Lung (tissue), 12 donors: ENCODE data around the gene CCDC181. TPM values are rescaled to one million over a fixed set of nuclear protein-coding genes. Genes with fewer than 3 reads are reported as not detected.

Experiments
- ATAC-seq: fragments of 200-7000 bp; cut with Tn5 transposase; one replicate; pipeline ENCODE4 v1.9.1; 2020; ENCODE audit warnings: moderate number of reproducible peaks; ENCODE audit not compliant: insufficient read depth, low FRiP score
- DNase-seq, 3 donors: peaks; one replicate each; pipeline ENCODE4 v3.0.0-alpha.2; 2013 to 2017
- H3K27ac ChIP-seq, 2 donors: one replicate each; pipeline ENCODE4 v1.5.1; 2013; ENCODE audit warnings: mild to moderate bottlenecking in 2 of 2, moderate library complexity in 2 of 2, control low read depth in 1 of 2, inconsistent platforms in 1 of 2, low read depth in 1 of 2, low read length in 1 of 2
- H3K27me3 ChIP-seq, 3 donors: one replicate each; pipeline ENCODE4 v1.5.1; 2013; ENCODE audit warnings: low read length in 2 of 3; ENCODE audit not compliant: control insufficient read depth in 3 of 3, insufficient read depth in 3 of 3
- H3K36me3 ChIP-seq, 4 donors: one replicate each; pipeline ENCODE4 v1.5.1; 2013; ENCODE audit warnings: low read length in 4 of 4, mild to moderate bottlenecking in 1 of 4, moderate library complexity in 1 of 4; ENCODE audit not compliant: control insufficient read depth in 4 of 4, insufficient read depth in 4 of 4
- H3K4me1 ChIP-seq, 5 donors: one replicate each; pipeline ENCODE4 v1.5.1; 2013; ENCODE audit warnings: low read length in 5 of 5, mild to moderate bottlenecking in 2 of 5, moderate library complexity in 1 of 5; ENCODE audit not compliant: control insufficient read depth in 5 of 5, insufficient read depth in 5 of 5
- H3K4me3 ChIP-seq: one replicate; pipeline ENCODE4 v1.5.1; 2013; ENCODE audit warnings: mild to moderate bottlenecking, control low read depth, moderate library complexity
- H3K9ac ChIP-seq, 2 donors: one replicate each; pipeline ENCODE4 v1.5.1; 2013; ENCODE audit warnings: low read length in 2 of 2, control low read depth in 1 of 2; ENCODE audit not compliant: insufficient read depth in 1 of 2
- H3K9me3 ChIP-seq, 4 donors: one replicate each; pipeline ENCODE4 v1.5.1; 2013; ENCODE audit warnings: low read length in 3 of 4, mild to moderate bottlenecking in 1 of 4, moderate library complexity in 1 of 4; ENCODE audit not compliant: control insufficient read depth in 4 of 4, insufficient read depth in 3 of 4
- WGBS, 2 donors: extraction: QIAGEN DNeasy Blood & Tissue Kit; methylation state at CpG; one replicate each; pipeline ENCODE4 v1.1.7; 2013; 5-methylcytosine and 5-hydroxymethylcytosine counted together
- polyA plus RNA-seq, 2 donors: library from polyadenylated mRNA; stranded (reverse); fragments of 200-250 nt; gene quantifications; one replicate each; pipeline ENCODE4 v1.2.1, GENCODE V29; 2013
- total RNA-seq, 2 donors: library from RNA; depleted of rRNA in 1 of 2; stranded (reverse); fragments of >200 nt in 1 of 2; gene quantifications; one replicate each; pipeline ENCODE4 v1.2.1, GENCODE V29; 2014 to 2021
- TF ChIP-seq, protein P1 (sequence below): IDR thresholded peaks from 2 replicates; pipeline ENCODE4 v1.5.1; 2012; ENCODE audit warnings: mild to moderate bottlenecking; ENCODE audit errors: control extremely low read depth, extremely low read depth
- donor health status: control.
- donor health status: control.
- donor health status: Bipolar disorder and iron deficiency.
- donor health status: healthy.
- donor health status: DM: yes; HTN: yes; CAD: no.

Gene CCDC181
- total and polyA plus RNA-seq, 4 donors: 2.9 to 5.7 (median 4.6) TPM

DNA sequence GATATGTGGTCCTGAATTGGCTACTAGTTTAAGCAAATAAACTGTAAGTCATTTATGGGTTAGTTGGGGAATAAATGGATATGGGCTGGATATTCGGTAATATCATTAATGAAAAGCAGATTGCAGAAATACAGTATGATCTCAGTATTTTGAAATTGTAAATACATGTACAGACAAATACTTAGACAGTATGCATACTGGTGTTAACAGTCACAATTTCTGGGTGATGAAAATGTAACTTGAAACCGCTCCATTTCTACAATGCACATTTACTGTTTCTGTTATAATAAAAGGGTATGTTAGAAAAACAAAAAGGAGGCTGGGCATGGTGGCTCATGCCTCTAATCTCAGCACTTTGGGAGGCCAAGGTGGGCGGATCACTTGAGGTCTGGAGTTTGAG, 31.3 kb downstream of the CCDC181 start:
- Histone ChIP-seq H3K4me3 (no peak overlapping the region), H3K27me3 (no peaks in the 10 kb centered on the region), H3K9ac (no peak overlapping the region), H3K27ac (no peak overlapping the region), H3K9me3 (peaks cover 0 to 4% (median 0%) of the 10 kb centered on the region in 4 donors), H3K4me1 (no peaks in the 10 kb centered on the region), H3K36me3 (peaks cover 4 to 20% (median 12%) of the 10 kb centered on the region in 4 donors)
- ATAC-seq (no peak), DNase-seq (no peak)
- TF ChIP-seq, protein P1, sequence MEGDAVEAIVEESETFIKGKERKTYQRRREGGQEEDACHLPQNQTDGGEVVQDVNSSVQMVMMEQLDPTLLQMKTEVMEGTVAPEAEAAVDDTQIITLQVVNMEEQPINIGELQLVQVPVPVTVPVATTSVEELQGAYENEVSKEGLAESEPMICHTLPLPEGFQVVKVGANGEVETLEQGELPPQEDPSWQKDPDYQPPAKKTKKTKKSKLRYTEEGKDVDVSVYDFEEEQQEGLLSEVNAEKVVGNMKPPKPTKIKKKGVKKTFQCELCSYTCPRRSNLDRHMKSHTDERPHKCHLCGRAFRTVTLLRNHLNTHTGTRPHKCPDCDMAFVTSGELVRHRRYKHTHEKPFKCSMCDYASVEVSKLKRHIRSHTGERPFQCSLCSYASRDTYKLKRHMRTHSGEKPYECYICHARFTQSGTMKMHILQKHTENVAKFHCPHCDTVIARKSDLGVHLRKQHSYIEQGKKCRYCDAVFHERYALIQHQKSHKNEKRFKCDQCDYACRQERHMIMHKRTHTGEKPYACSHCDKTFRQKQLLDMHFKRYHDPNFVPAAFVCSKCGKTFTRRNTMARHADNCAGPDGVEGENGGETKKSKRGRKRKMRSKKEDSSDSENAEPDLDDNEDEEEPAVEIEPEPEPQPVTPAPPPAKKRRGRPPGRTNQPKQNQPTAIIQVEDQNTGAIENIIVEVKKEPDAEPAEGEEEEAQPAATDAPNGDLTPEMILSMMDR: no peak
- WGBS, 2 donors: 98 to 99% methylated on average over 3 of the region's 3 CpGs

DNA sequence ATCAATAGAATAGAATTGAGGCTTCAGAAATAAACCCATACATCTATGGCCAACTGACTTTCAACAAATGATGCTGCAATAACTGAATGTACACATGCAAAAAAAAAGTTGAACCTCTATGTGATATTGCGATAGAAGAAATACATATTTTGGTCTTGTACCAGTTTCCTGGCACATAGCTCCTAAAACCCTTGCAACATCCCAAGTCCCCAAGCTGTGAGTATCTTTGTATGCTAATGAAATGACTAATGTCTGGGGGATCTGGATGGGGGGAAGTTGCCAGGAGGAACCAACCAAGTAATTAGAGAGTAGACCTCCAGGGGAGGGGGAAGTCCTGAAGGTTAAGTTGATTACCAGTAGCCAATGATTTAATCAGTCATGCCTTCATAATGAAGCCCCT, 34.9 kb downstream of the CCDC181 start:
- Histone ChIP-seq H3K9ac (no peak overlapping the region), H3K27ac (no peak overlapping the region), H3K27me3 (no peaks in the 10 kb centered on the region), H3K36me3 (peaks cover 10 to 38% (median 16%) of the 10 kb centered on the region in 4 donors), H3K9me3 (no peaks in the 10 kb centered on the region), H3K4me3 (no peak overlapping the region), H3K4me1 (no peaks in the 10 kb centered on the region)
- 45 to 85% methylated on average over 1 of the region's 1 CpG for WGBS, 2 donors
- TF ChIP-seq, protein P1: no peak
- no peak for ATAC-seq
- DNase-seq: no peak

DNA sequence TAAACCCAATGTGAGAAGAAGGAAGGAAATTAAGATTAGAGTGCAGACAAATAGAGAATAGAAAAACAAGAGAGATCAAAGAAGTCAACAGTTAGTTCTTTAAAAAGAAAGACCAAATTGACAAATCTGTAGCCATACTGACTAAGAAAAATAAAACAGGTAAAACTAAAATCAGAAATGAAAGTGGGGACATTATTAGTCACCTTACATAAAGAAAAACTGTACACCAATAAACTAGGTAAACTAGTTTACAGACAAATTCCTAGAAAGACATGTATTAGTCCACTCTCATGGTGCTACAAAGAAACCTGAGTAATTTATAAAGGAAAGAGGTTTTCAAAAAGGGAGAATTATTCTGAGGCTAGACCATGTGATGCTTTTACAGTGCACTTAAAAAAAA, 37.0 kb downstream of the CCDC181 start:
- peaks cover 12 to 47% (median 18%) of the 10 kb centered on the region in 4 donors for H3K36me3 ChIP-seq
- DNase-seq: no peak

DNA sequence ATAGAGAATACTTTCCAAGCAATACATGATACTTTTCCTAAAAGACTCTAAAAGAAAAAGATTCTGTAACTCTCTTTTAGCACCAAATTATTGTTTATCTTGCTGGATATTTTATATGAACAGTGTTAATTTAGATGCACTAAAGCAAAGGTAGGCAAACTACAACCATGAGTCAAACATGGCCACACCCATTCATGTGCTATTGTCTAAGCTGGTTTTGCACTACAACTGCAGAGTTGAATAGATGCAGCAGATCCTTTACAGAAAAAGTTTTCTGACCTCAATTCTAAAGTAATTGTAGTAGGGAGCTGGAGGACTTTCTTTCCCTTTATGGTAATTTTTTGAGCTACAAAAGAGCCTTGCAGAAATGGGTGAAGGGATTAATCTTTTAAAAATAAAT, 39.9 kb downstream of the CCDC181 start:
- DNase-seq (no peak), ATAC-seq (no peak)
- TF ChIP-seq, protein P1: no peak
- Histone ChIP-seq H3K9ac (no peak overlapping the region), H3K9me3 (no peaks in the 10 kb centered on the region), H3K4me3 (no peak overlapping the region), H3K4me1 (no peaks in the 10 kb centered on the region), H3K27ac (no peak overlapping the region), H3K27me3 (no peaks in the 10 kb centered on the region), H3K36me3 (peaks cover 19 to 52% (median 26%) of the 10 kb centered on the region in 4 donors)

More for the DNA sequence above, 37.0 kb downstream of the CCDC181 start:
- H3K4me1 ChIP-seq: no peaks in the 10 kb centered on the region
- no peak overlapping the region for H3K9ac ChIP-seq
- no peak for ATAC-seq
- no peak overlapping the region for H3K27ac ChIP-seq
- TF ChIP-seq, protein P1: no peak
- no peak overlapping the region for H3K4me3 ChIP-seq
- no peaks in the 10 kb centered on the region for H3K27me3 ChIP-seq
- H3K9me3 ChIP-seq: no peaks in the 10 kb centered on the region
